GM19043 (cell line): Measurements from ENCODE around the gene MEF2B.
"Not testable (repeated sequence)": the region's sequence is repeated elsewhere in the genome, so short reads cannot be mapped to it uniquely, and the experiment has no call there.

Source experiments
- ATAC-seq: cut with Tn5 transposase; IDR thresholded peaks from one replicate; pipeline ENCODE4 v1.9.1; 2021; ENCODE audit warnings: low read depth; ENCODE audit not compliant: unreplicated experiment

The MEF2B gene

GRCh38 chr19:19132912-19133311 lies 37.2 kb downstream of the MEF2B start:
- ATAC-seq, result no peak

- no peak for ATAC-seq
Measured at GRCh38 chr19:19131989-19132388, 38.1 kb downstream of the MEF2B start.

- ATAC-seq, result no peak
Measured at GRCh38 chr19:19126102-19126501, 44.0 kb downstream of the MEF2B start.

GRCh38 chr19:19123386-19123785 lies 46.7 kb downstream of the MEF2B start:
- ATAC-seq, result no peak

GRCh38 chr19:19122902-19123301 lies 47.2 kb downstream of the MEF2B start:
- ATAC-seq, result no peak

GRCh38 chr19:19121371-19121770 lies 48.7 kb downstream of the MEF2B start:
- ATAC-seq, result no peak

- no peak for ATAC-seq
Measured at GRCh38 chr19:19120308-19121231, 49.5 kb downstream of the MEF2B start.

GRCh38 chr19:19119325-19120237 lies 50.5 kb downstream of the MEF2B start:
- no peak for ATAC-seq

GRCh38 chr19:19115954-19116353 lies 54.1 kb downstream of the MEF2B start:
- no peak for ATAC-seq

- no peak for ATAC-seq
Measured at GRCh38 chr19:19113040-19113626, 56.9 kb downstream of the MEF2B start.

- ATAC-seq, result no peak
Measured at GRCh38 chr19:19111967-19112580, 58.0 kb downstream of the MEF2B start.

GRCh38 chr19:19111136-19111835 lies 58.8 kb downstream of the MEF2B start:
- ATAC-seq, result no peak

GRCh38 chr19:19110410-19111135 lies 59.5 kb downstream of the MEF2B start:
- ATAC-seq, result no peak

- no peak for ATAC-seq
Measured at GRCh38 chr19:19109601-19110000, 60.5 kb downstream of the MEF2B start.

GRCh38 chr19:19107654-19108053 lies 62.4 kb downstream of the MEF2B start:
- no peak for ATAC-seq

- not testable (repeated sequence) for ATAC-seq
Measured at GRCh38 chr19:19106938-19107337, 63.1 kb downstream of the MEF2B start.

GRCh38 chr19:19106056-19106551 lies 64.0 kb downstream of the MEF2B start:
- ATAC-seq, result no peak

- ATAC-seq, result no peak
Measured at GRCh38 chr19:19105365-19106055, 64.6 kb downstream of the MEF2B start.
